ENCODE results near the gene AHRR.

The AHRR gene

DNA sequence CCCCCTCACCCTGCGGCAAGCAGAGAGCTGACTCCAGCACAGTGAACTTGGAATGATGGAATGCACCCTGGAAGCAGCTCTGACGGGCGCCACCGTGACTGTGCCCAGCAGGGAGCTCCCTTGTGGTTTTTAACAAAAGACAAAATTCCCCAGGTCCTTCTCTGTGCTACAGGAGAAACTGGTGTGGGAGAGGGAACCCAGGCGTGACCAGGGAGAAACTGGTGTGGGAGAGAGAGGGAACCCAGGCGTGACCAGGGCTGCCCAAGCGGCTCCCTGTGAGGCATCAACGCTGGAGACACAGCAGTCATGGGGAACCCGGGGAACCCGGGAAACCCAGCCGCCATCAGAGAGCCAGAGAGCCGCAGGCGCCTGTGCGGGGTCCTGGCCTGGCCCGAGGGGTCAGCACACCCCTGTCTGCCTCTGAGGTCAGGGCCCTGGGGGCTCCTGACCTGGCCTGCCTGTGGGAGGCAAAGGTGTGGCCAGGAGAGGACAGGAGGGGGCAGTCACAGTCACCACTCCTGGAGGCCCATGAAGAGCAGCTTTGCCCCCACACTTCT lies 3.1 kb upstream of the AHRR start:
- Mint-ChIP-seq H3K36me3 (ENCODE audit: insufficient read depth) (peaks cover 16% of the 10 kb centered on the region), H3K27ac (no peak overlapping the region), H3K9me3 (no peaks in the 10 kb centered on the region), H3K4me1 (ENCODE audit: low read depth in 2 of 2) (peaks cover 7 to 14% of the 10 kb centered on the region in 2 donors), H3K4me3 (no peak overlapping the region), H3K27me3 (peaks cover 21 to 31% of the 10 kb centered on the region in 2 donors)
- DNase-seq (no peak), ATAC-seq (replicated peaks) (no peak)

DNA sequence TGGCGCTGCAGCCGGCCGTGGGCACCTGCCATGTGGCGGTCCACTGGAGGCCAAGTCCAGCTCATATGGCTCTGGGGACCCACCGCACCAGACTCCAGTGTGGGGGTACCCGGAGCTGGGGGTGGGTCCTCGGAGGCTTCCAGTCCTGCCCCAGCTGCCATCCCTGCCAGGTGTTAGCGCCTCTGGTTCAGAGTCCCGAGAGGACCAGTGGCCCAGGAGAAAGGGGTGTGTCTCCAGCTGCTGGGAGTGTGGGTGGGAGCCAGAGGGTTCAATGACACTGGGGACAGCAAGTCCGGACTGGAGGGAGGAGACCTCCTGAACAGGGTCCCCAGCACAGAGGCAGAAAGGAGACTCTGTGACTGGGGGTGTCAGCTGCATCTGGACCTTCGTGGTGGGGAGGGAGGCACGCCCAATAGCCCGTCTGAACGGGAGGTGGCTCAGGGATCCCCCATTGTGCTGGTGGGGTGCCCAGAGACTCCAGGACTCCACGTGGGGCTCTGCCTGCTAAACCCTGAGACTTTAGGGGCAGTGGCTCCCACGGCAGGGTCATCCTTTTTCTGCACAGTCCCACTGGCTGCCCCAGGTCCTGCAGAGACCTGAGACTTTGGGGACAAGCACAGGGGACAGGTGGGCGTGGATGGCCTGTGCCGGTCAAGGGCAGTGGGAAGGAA lies 2.4 kb upstream of the AHRR start:
- Mint-ChIP-seq H3K9me3 (no peaks in the 10 kb centered on the region), H3K4me1 (ENCODE audit: low read depth in 2 of 2) (peaks cover 7 to 14% of the 10 kb centered on the region in 2 donors), H3K36me3 (ENCODE audit: insufficient read depth) (peaks cover 12% of the 10 kb centered on the region), H3K27me3 (peaks cover 27 to 38% of the 10 kb centered on the region in 2 donors), H3K27ac (no peak overlapping the region), H3K4me3 (peak overlapping the region in 1 of 2 donors; percentile 79)
- ATAC-seq (replicated peaks) (no peak), DNase-seq (no peak)

DNA sequence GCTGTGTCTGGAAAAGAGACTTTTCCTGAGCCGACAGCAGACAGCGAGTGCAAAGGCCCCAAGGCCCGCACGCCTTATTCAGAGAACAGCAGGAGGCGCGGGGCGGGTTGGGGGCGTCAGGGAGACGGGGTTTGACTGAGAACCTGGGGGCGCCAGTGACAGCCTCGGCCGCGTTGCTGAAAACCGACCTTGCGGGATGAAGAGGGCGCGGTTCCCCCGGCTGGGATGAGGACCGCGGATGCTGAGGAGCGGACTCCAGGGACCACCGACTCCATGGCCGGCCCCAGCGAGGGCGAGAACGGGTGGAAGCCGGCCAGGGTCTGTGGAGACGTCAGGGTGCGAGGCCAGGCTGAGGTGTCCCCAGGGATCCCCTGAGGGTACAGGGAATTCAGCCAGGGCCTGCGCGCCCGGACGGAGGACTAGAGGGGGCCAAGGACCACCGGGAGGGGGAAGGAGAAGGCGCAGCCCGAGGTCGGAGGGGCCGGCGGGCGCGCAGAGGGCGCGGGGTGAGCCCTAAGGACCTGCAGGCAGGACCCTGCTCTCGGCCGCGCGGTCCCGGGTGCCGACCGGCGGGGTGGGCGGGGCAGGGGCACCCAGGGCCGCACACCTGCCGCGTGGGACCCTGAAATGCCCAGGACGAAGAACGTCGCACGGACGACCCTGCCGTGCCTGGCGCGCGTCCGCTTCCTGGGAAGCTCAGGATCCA lies 837 bp upstream of the AHRR start:
- ATAC-seq (replicated peaks), result no peak
- Mint-ChIP-seq H3K9me3 (no peaks in the 10 kb centered on the region), H3K4me1 (ENCODE audit: low read depth in 2 of 2) (peaks cover 7 to 10% of the 10 kb centered on the region in 2 donors), H3K4me3 (peak overlapping the region; percentile 68 to 79), H3K27ac (no peak overlapping the region), H3K36me3 (ENCODE audit: insufficient read depth) (peaks cover 9% of the 10 kb centered on the region), H3K27me3 (peaks cover 29 to 51% of the 10 kb centered on the region in 2 donors)
- DNase-seq, result no peak

DNA sequence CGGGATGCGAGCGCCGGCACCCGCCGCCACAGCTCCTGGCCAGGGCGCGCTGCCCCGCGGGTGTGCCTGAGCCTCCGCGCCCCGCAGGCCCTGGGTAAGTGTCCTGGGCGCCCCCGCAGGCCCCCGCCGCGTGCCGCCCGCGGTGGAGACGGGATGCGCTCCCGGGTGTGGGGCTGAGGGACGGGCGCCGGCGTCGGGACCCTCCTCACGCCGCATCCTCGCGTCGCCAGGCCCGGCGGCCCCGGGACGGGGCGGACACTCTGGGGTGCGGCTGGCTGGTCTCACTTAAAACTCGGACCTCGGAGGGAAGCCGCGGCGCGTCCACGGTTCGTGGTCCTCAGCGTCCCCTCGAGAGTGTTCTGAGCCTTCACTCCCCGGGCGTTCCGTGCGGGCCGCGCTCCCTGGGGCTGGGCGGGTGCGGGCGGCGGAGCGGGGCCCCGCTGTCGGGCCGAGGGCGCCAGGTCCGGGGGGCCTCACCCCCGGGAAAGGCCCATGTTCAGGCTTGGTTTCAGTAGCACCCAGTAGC lies 275 bp downstream of the AHRR start:
- peaks cover 9% of the 10 kb centered on the region for H3K36me3 Mint-ChIP-seq (ENCODE audit: insufficient read depth)
- no peaks in the 10 kb centered on the region for H3K9me3 Mint-ChIP-seq
- peaks cover 35 to 61% of the 10 kb centered on the region in 2 donors for H3K27me3 Mint-ChIP-seq
- H3K4me1 Mint-ChIP-seq (ENCODE audit: low read depth in 2 of 2), result peaks cover 0 to 4% of the 10 kb centered on the region in 2 donors
- no peak for ATAC-seq (replicated peaks)
- H3K27ac Mint-ChIP-seq, result no peak overlapping the region
- no peak for DNase-seq
- H3K4me3 Mint-ChIP-seq, result no peak overlapping the region

DNA sequence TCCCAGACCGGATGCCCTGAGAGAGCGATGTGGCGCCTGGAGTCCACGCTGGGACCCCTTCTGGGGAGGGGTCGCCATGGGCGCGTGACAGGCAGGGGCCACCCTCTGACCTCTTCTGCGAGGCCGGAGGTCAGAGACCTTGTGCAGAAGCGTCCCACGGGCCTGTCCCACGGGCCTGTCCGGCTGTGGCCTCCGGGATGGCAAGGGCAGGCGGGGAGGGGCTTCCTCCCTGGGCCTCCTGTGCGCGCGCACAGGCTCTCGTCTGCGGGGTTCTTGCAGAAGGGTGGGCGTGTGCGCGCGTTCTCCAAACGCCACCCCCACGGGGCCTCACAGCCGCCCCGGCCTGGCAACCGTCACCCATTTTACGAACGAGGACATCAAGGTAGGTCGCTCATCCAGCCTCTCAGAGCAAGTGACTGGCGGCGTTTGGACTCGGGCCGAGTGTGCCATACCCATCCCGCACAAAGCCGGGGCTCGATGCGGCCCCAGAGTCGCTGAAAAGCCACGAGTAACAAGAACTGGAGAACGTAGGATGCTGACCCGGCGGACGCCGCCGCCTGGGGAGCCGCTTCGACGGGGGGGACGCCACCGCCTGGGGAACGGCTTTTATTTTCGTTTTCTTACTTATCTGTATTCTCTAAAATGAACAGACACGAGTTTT lies 897 bp downstream of the AHRR start:
- DNase-seq (no peak), ATAC-seq (replicated peaks) (no peak)
- H3K27ac Mint-ChIP-seq, result no peak overlapping the region
- H3K36me3 Mint-ChIP-seq (ENCODE audit: insufficient read depth), result peaks cover 9% of the 10 kb centered on the region
- H3K9me3 Mint-ChIP-seq, result no peaks in the 10 kb centered on the region
- peaks cover 39 to 67% of the 10 kb centered on the region in 2 donors for H3K27me3 Mint-ChIP-seq
- peak overlapping the region; percentile 29 to 52 for H3K4me3 Mint-ChIP-seq
- peaks cover 0 to 4% of the 10 kb centered on the region in 2 donors for H3K4me1 Mint-ChIP-seq (ENCODE audit: low read depth in 2 of 2)

DNA sequence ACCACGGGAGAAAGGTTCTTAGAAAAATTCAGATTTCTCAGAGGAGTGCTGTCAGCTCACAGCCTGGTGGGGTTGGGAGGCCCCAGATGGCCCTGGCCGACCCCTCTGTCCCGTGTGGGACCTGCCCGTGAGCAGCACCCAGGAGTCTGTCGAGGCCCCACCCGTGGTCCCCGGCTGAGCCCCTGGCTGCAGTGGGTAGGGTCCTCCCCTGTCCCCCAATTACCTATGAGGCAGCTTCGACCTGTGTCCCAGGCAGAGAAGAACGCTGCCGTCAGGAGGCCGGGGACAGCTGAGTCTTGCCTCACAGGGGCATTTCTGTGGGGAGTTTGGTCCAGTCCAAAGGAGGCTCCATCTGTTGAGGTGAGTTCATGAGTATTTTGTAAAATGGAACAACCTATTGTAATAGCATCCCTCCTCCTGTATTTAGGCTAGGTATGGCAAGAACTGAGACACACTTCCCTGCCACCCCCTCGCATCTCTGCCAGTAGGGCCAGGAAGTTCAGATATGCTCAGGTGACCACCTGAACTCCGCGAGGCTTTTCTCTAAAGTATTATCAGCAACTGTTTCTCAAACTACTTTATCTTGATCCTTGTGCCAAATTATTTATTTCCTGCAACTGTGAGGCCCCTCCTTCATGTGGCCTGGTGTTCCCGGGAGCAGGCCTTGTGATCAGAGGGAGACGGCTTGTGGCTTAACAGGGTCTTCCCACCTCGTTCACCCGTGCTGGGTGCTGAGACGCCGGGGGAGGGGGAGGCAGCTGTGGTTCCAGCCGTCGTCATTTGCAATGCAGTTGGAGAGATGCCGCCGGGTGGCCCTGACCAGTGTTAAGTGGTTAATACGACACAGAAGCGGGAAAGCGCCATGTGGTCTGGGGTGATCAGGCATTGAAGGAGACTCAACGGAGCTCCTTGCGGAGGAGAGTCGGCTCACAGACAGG lies 1.7 kb downstream of the AHRR start:
- DNase-seq, result no peak
- peaks cover 40 to 70% of the 10 kb centered on the region in 2 donors for H3K27me3 Mint-ChIP-seq
- H3K27ac Mint-ChIP-seq, result no peak overlapping the region
- peak overlapping the region; percentile 29 to 52 for H3K4me3 Mint-ChIP-seq
- H3K9me3 Mint-ChIP-seq, result no peaks in the 10 kb centered on the region
- no peak for ATAC-seq (replicated peaks)
- H3K4me1 Mint-ChIP-seq (ENCODE audit: low read depth in 2 of 2), result peaks cover 0 to 4% of the 10 kb centered on the region in 2 donors
- peaks cover 9% of the 10 kb centered on the region for H3K36me3 Mint-ChIP-seq (ENCODE audit: insufficient read depth)

DNA sequence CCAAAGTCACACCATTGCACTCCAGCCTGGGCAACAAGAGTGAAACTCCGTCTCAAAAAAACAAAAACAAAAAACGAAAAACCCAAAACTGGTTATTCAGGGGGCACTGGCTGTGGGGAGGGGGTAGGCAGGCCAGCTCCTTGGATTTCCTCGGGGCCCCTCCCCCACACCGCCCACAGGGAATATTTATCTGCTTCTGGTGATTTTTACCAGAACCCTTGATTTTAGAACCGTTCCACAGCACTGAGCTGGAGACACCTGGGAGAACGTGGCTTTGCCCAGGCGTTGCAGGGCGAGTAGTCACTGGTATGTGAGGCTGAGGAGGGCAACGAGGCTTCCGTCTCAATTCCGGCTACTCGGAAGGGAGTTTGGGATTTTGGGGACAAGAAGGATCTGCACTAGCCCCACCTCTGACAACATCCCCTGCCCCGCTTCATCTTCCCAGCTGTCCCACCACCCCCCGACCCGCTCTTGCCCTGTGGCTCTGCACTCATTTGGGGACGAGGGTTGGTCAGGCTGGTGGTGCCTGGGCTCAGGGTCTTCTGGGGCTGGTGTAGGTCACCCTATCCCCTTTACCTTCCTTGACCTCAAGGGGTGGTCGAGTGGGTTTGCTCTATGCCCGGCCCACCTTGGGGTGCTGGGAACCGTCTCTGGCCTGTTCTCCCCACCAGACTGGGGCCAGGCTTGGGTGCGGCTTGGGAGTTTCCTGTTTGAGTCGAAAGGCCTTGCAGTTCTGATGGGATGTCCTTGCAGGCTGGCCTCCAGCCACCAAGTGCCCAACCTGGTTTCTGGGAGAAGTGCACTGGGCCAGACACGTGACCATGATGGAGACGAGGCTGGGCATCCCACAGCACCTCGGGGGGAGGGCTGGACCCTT lies 3.5 kb downstream of the AHRR start:
- no peaks in the 10 kb centered on the region for H3K9me3 Mint-ChIP-seq
- H3K4me1 Mint-ChIP-seq (ENCODE audit: low read depth in 2 of 2), result peaks cover 0 to 4% of the 10 kb centered on the region in 2 donors
- peaks cover 3% of the 10 kb centered on the region for H3K36me3 Mint-ChIP-seq (ENCODE audit: insufficient read depth)
- ATAC-seq (replicated peaks) (no peak), DNase-seq (no peak)
- H3K27me3 Mint-ChIP-seq, result peaks cover 35 to 63% of the 10 kb centered on the region in 2 donors
- no peak overlapping the region for H3K27ac Mint-ChIP-seq
- no peak overlapping the region for H3K4me3 Mint-ChIP-seq

DNA sequence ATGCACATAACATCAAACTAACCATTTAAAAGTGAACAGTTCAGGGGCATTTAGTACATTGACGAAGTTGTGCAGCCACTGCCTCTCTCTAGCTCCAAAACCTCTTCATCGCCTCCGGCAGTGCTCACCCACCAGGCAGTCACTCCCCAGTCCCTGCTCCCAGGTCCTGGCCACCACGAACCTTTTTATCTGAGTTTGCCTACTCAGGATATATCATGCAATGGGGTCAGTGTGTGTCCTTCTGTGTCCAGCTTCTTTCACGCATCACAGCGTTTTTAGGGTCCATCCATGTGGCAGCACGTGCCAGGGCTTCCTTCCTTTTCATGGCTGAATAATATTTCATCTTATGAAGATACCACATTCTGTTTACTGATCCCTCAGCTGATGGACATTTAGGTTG lies 4.6 kb downstream of the AHRR start:
- H3K4me1 Mint-ChIP-seq (ENCODE audit: low read depth in 2 of 2), result no peaks in the 10 kb centered on the region
- peaks cover 28 to 53% of the 10 kb centered on the region in 2 donors for H3K27me3 Mint-ChIP-seq
- no peaks in the 10 kb centered on the region for H3K36me3 Mint-ChIP-seq (ENCODE audit: insufficient read depth)
- ATAC-seq (replicated peaks) (no peak), DNase-seq (no peak)
- H3K27ac Mint-ChIP-seq, result no peak overlapping the region
- H3K9me3 Mint-ChIP-seq, result no peaks in the 10 kb centered on the region
- no peak overlapping the region for H3K4me3 Mint-ChIP-seq

DNA sequence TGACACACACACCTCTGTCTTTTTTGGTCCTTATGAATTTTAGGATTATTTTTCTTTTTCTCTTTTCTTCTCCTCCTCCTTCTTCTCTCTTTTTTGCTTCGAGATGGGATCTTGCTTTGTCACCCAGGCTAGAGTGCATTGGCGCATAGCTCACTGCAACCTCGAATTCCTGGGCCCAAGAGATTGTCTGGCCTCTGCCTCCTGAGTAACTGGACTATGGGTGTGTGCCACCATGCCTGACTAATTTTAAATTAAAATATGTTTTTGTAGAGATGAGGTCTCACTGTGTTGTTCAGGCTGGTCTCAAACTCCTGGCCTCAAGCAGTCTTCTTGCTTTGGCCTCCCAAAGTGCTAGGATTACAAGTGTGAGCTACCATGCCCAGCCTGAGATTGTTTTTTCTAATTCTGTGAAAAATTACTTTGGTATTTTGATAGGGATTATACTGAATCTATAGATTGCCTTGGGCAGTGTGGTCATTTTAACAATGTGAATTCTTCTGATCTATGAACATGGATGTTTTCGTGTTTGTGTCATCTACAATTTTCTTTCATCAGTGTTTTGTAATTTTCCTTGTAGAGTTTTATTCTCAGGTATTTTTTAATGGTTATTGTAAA lies 7.7 kb downstream of the AHRR start:
- ATAC-seq (replicated peaks), result no peak
- no peaks in the 10 kb centered on the region for H3K36me3 Mint-ChIP-seq (ENCODE audit: insufficient read depth)
- H3K27ac Mint-ChIP-seq, result no peak overlapping the region
- H3K4me1 Mint-ChIP-seq (ENCODE audit: low read depth in 2 of 2), result peaks cover 2 to 8% of the 10 kb centered on the region in 2 donors
- H3K4me3 Mint-ChIP-seq, result no peak overlapping the region
- H3K9me3 Mint-ChIP-seq, result no peaks in the 10 kb centered on the region
- peaks cover 24 to 51% of the 10 kb centered on the region in 2 donors for H3K27me3 Mint-ChIP-seq
- no peak for DNase-seq

DNA sequence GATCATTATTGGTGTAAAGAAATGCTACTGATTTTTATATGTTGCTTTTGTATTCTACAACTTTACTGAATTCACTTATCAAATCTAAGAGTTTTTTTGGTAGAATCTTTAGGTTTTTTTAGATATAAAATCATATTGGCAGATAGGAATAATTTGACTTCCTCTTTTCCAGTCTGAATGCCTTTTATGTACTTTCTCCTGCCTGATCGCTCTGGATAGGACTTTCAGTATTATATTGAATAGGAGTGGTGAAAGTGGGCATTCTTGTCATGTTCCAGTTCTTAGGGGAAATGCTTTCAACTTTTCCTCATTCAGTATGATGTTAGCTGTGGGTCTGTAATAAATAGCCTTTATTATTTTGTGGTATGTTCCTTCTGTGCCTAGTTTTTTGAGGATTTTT lies 8.3 kb downstream of the AHRR start:
- Mint-ChIP-seq H3K27me3 (peaks cover 24 to 55% of the 10 kb centered on the region in 2 donors), H3K9me3 (no peaks in the 10 kb centered on the region)
- no peak for DNase-seq

DNA sequence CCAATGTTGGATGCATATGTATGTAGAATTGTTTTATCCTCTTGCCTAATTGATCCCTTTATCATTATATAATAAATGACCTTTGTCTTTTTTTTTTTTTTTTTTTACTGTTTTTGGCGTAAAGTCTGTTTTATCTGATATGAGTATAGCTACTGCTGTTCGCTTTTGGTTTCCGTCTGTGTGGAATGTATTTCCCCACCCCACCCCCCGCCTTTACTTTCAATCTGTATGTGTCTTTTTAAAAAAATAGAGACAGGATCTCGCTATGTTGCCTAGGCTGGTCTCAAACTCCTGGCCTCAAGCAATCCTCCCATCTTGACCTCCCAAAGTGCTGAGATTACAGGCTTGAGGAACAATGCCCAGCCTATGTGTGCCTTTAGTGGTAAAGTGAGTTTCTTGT lies 11.3 kb downstream of the AHRR start:
- H3K27ac Mint-ChIP-seq, result no peak overlapping the region
- H3K4me1 Mint-ChIP-seq (ENCODE audit: low read depth in 2 of 2), result peaks cover 16 to 18% of the 10 kb centered on the region in 2 donors
- no peak for ATAC-seq (replicated peaks)
- peaks cover 20 to 36% of the 10 kb centered on the region in 2 donors for H3K27me3 Mint-ChIP-seq
- H3K4me3 Mint-ChIP-seq, result no peak overlapping the region
- DNase-seq, result no peak
- no peaks in the 10 kb centered on the region for H3K9me3 Mint-ChIP-seq
- no peaks in the 10 kb centered on the region for H3K36me3 Mint-ChIP-seq (ENCODE audit: insufficient read depth)

More for the DNA sequence above, 8.3 kb downstream of the AHRR start:
- ATAC-seq (replicated peaks), result no peak
- Mint-ChIP-seq H3K4me3 (no peak overlapping the region), H3K36me3 (ENCODE audit: insufficient read depth) (no peaks in the 10 kb centered on the region), H3K27ac (no peak overlapping the region), H3K4me1 (ENCODE audit: low read depth in 2 of 2) (peaks cover 6 to 14% of the 10 kb centered on the region in 2 donors)
